SK-N-SH treated with all-trans-retinoic acid at 6 μM for 48 hours (cell line): Measurements from ENCODE around the gene OCRL.

Experiments
- ATAC-seq: fragments of 200-7000 bp; cut with Tn5 transposase; 3 replicates; pipeline ENCODE4 v1.9.1; 2020; ENCODE audit warnings: mild to moderate bottlenecking, moderate library complexity
- ARNTL ChIP-seq: fragments of 450-650 bp; formaldehyde crosslinking; IDR thresholded peaks from 2 replicates; pipeline ENCODE4 v1.5.0; 2020; ENCODE audit warnings: low read depth, mild to moderate bottlenecking, moderate library complexity, borderline replicate concordance
- BACH2 ChIP-seq: fragments of 250-450 bp; sonication (Bioruptor Pico); IDR thresholded peaks from 2 replicates; pipeline ENCODE4 v1.9.0; 2021; ENCODE audit warnings: mild to moderate bottlenecking, borderline replicate concordance
- CREB5 ChIP-seq: fragments of 250-450 bp; sonication (Bioruptor Pico); IDR thresholded peaks from 2 replicates; pipeline ENCODE4 v1.5.1; 2020; ENCODE audit warnings: low read depth, mild to moderate bottlenecking, moderate library complexity
- CSDC2 ChIP-seq: fragments of 250-450 bp; sonication (Bioruptor Pico); IDR thresholded peaks from 2 replicates; pipeline ENCODE4 v1.5.0; 2020; ENCODE audit warnings: mild to moderate bottlenecking, moderate library complexity
- CSRNP3 ChIP-seq: fragments of 250-450 bp; sonication (Bioruptor Pico); IDR thresholded peaks from 2 replicates; pipeline ENCODE4 v1.5.1; 2021; ENCODE audit warnings: mild to moderate bottlenecking, moderate library complexity
- ESRRG ChIP-seq: fragments of 250-450 bp; sonication (Bioruptor Pico); IDR thresholded peaks from 2 replicates; pipeline ENCODE4 v1.6.1; 2021; ENCODE audit warnings: mild to moderate bottlenecking
- ISL1 ChIP-seq: fragments of 250-450 bp; sonication (Bioruptor Pico); IDR thresholded peaks from 2 replicates; pipeline ENCODE4 v2.1.2; 2022; ENCODE audit warnings: mild to moderate bottlenecking, moderate library complexity
- OSR1 ChIP-seq: fragments of 250-450 bp; sonication (Bioruptor Pico); IDR thresholded peaks from 2 replicates; pipeline ENCODE4 v1.8.0; 2022; ENCODE audit warnings: moderate library complexity, mild to moderate bottlenecking, inconsistent platforms
- POU6F1 ChIP-seq: fragments of 250-450 bp; sonication (Bioruptor Pico); IDR thresholded peaks from 2 replicates; pipeline ENCODE4 v1.8.0; 2021; ENCODE audit warnings: low read depth, mild to moderate bottlenecking, moderate library complexity, borderline replicate concordance
- RARB ChIP-seq: fragments of 250-450 bp; sonication (Bioruptor Pico); IDR thresholded peaks from 2 replicates; pipeline ENCODE4 v1.8.0; 2021; ENCODE audit warnings: mild to moderate bottlenecking, moderate library complexity
- SNAI2 ChIP-seq: fragments of 250-450 bp; sonication (Bioruptor Pico); IDR thresholded peaks from 2 replicates; pipeline ENCODE4 v1.5.0; 2020; ENCODE audit warnings: mild to moderate bottlenecking, moderate library complexity
- TCF4 ChIP-seq: fragments of 250-450 bp; sonication (Bioruptor Pico); IDR thresholded peaks from 2 replicates; pipeline ENCODE4 v1.8.0; 2021; ENCODE audit warnings: mild to moderate bottlenecking, moderate library complexity, borderline replicate concordance
- TOX ChIP-seq: fragments of 250-450 bp; sonication (Bioruptor Pico); IDR thresholded peaks from 2 replicates; pipeline ENCODE4 v1.8.0; 2021; ENCODE audit warnings: mild to moderate bottlenecking, moderate library complexity, borderline replicate concordance
- ZC3H10 ChIP-seq: fragments of 250-450 bp; sonication (Bioruptor Pico); IDR thresholded peaks from 2 replicates; pipeline ENCODE4 v1.5.1; 2021; ENCODE audit warnings: mild to moderate bottlenecking, moderate library complexity
- ZFP3 ChIP-seq: fragments of 250-450 bp; sonication (Bioruptor Pico); IDR thresholded peaks from 2 replicates; pipeline ENCODE4 v1.5.0; 2020; ENCODE audit warnings: mild to moderate bottlenecking, moderate library complexity
- ZFP30 ChIP-seq: fragments of 450-650 bp; formaldehyde crosslinking; IDR thresholded peaks from 2 replicates; pipeline ENCODE4 v1.5.0; 2022; ENCODE audit warnings: mild to moderate bottlenecking, moderate library complexity
- ZNF565 ChIP-seq: fragments of 450-650 bp; formaldehyde crosslinking; conservative IDR thresholded peaks from 2 replicates; pipeline ENCODE4 v1.5.0; 2020; ENCODE audit warnings: low read depth, mild to moderate bottlenecking, moderate library complexity
- ZNF70 ChIP-seq: fragments of 450-650 bp; formaldehyde crosslinking; IDR thresholded peaks from 2 replicates; pipeline ENCODE4 v1.5.0; 2020; ENCODE audit warnings: mild to moderate bottlenecking, moderate library complexity
- ZNF8 ChIP-seq: fragments of 450-650 bp; formaldehyde crosslinking; IDR thresholded peaks from 2 replicates; pipeline ENCODE4 v1.5.0; 2020; ENCODE audit warnings: mild to moderate bottlenecking, moderate library complexity

OCRL gene

GRCh38 chrX:129629837-129630236 lies 89.8 kb downstream of the OCRL start:
- no peak for ATAC-seq
- TF ChIP-seq RARB (CRISPR knock-in tag) (no peak), CSDC2 (CRISPR knock-in tag) (no peak), TOX (CRISPR knock-in tag) (no peak), POU6F1 (CRISPR knock-in tag) (no peak), TCF4 (CRISPR knock-in tag) (no peak), CSRNP3 (CRISPR knock-in tag) (no peak), CREB5 (no peak), ZNF70 (CRISPR knock-in tag) (no peak), SNAI2 (CRISPR knock-in tag) (no peak)

GRCh38 chrX:129631849-129632248 lies 91.8 kb downstream of the OCRL start:
- TF ChIP-seq TCF4 (CRISPR knock-in tag) (no peak), CSRNP3 (CRISPR knock-in tag) (no peak)
- ATAC-seq = no peak

- TF ChIP-seq ZFP3 (CRISPR knock-in tag) = no peak
- TF ChIP-seq BACH2 (CRISPR knock-in tag) = no peak
- no peak for TF ChIP-seq ZNF70 (CRISPR knock-in tag)
- TF ChIP-seq RARB (CRISPR knock-in tag) = no peak
- TF ChIP-seq OSR1 (CRISPR knock-in tag) = no peak
- no peak for TF ChIP-seq ZC3H10 (CRISPR knock-in tag)
- TF ChIP-seq TCF4 (CRISPR knock-in tag) = no peak
- TF ChIP-seq ISL1 (CRISPR knock-in tag) = no peak
- no peak for TF ChIP-seq ESRRG (CRISPR knock-in tag)
- ATAC-seq = no peak
Measured at GRCh38 chrX:129632443-129632842, 92.4 kb downstream of the OCRL start.

- no peak for TF ChIP-seq ZNF8 (CRISPR knock-in tag)
- no peak for TF ChIP-seq SNAI2 (CRISPR knock-in tag)
- TF ChIP-seq ZNF565 = no peak
- no peak for TF ChIP-seq POU6F1 (CRISPR knock-in tag)
- no peak for TF ChIP-seq ZNF70 (CRISPR knock-in tag)
- no peak for TF ChIP-seq ISL1 (CRISPR knock-in tag)
- TF ChIP-seq ZFP30 (CRISPR knock-in tag) = no peak
- no peak for TF ChIP-seq CREB5
- no peak for TF ChIP-seq TOX (CRISPR knock-in tag)
- TF ChIP-seq ZC3H10 (CRISPR knock-in tag) = no peak
- TF ChIP-seq BACH2 (CRISPR knock-in tag) = no peak
- TF ChIP-seq TCF4 (CRISPR knock-in tag) = no peak
- TF ChIP-seq ARNTL (CRISPR knock-in tag) = no peak
- no peak for TF ChIP-seq CSRNP3 (CRISPR knock-in tag)
- TF ChIP-seq ESRRG (CRISPR knock-in tag) = no peak
- TF ChIP-seq RARB (CRISPR knock-in tag) = no peak
- ATAC-seq = no peak
Measured at GRCh38 chrX:129634541-129634940, 94.5 kb downstream of the OCRL start.
